ENCODE data around the gene ZNF692.
"Not testable (repeated sequence)": the region's sequence is repeated elsewhere in the genome, so short reads cannot be mapped to it uniquely, and the experiment has no call there.

Gene ZNF692

GRCh38 chr1:248808876-248809275 lies 50.0 kb downstream of the ZNF692 start:
- DNase-seq (ENCODE audit: low read depth in 2 of 2), result no peak

GRCh38 chr1:248807067-248807737 lies 51.7 kb downstream of the ZNF692 start:
- DNase-seq (ENCODE audit: low read depth in 2 of 2), result peak; percentile 8 to 19

- no peak for DNase-seq (ENCODE audit: low read depth in 2 of 2)
Observed at GRCh38 chr1:248805876-248806275, 53.0 kb downstream of the ZNF692 start.

- no peak for DNase-seq (ENCODE audit: low read depth in 2 of 2)
Observed at GRCh38 chr1:248804771-248805681, 53.9 kb downstream of the ZNF692 start.

- DNase-seq (ENCODE audit: low read depth in 2 of 2), result not testable (repeated sequence)
Observed at GRCh38 chr1:248803501-248803900, 55.4 kb downstream of the ZNF692 start.

GRCh38 chr1:248802454-248802853 lies 56.4 kb downstream of the ZNF692 start:
- no peak for DNase-seq (ENCODE audit: low read depth in 2 of 2)

- DNase-seq (ENCODE audit: low read depth in 2 of 2), result no peak
Observed at GRCh38 chr1:248800459-248800858, 58.4 kb downstream of the ZNF692 start.
